Measurements from ENCODE around the gene RBM33. TPM values are rescaled to one million over a fixed set of nuclear protein-coding genes. Genes with fewer than 3 reads are reported as not detected.

The RBM33 gene
- total and polyA plus RNA-seq, 10 of the 15 experiments (the other 5 are each of a cell fraction or from before 2014, with no cell fraction given): 4.7 to 67.2 (median 24.3) TPM

DNA sequence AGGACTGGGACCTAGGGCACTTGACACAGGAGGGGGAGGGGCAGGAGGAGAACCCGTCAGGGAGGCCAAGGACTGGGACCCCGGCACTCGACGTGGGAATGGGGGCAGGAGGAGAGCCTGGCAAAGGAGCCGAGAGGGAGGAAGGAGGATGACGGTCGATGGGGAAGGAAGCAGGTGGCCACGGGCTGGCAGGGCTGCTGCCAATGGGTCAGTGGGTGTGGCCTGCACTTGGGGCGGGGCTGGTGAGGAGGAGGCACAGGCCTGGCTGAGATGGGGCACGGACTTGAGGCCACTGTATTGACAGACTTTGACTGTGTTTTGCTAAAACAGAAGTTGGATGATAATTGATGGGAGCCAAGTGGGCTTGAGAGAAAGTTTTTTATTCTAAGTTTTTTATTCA lies 68.9 kb downstream of the RBM33 start:
- BruUV-seq (replicated peaks): no TSS peak
- Histone ChIP-seq H3K79me2 (ENCODE audit: control insufficient read depth, insufficient read depth, low read length) (peaks cover 11% of the 10 kb centered on the region), H3K27ac (ENCODE audit: control insufficient read depth, insufficient read depth) (no peak overlapping the region), H4K20me1 (ENCODE audit: control insufficient read depth, insufficient read depth) (no peaks in the 10 kb centered on the region; the same call in 1 of the 2 replicates), H3K4me2 (ENCODE audit: control insufficient read depth, insufficient read depth) (no peak overlapping the region), H3K4me1 (ENCODE audit: control insufficient read depth, insufficient read depth, low read length) (peaks cover 6% of the 10 kb centered on the region), H3K9ac (ENCODE audit: control insufficient read depth, insufficient read depth, low read length) (no peak overlapping the region), H3K27me3 (replicated peaks in 1 of 2; ENCODE audit: control insufficient read depth in 2 of 2, insufficient read depth in 2 of 2, low read length in 1 of 2) (no peaks in the 10 kb centered on the region), H3K4me3 (no peak overlapping the region), H2AFZ (ENCODE audit: control insufficient read depth, low read depth, low read length) (no peak overlapping the region), H3K36me3 (ENCODE audit: control insufficient read depth in 2 of 2, insufficient read depth in 2 of 2, low read length in 1 of 2) (peaks cover 21 to 53% of the 10 kb centered on the region in 2 experiments), H3K9me3 (replicated peaks; ENCODE audit: control insufficient read depth, insufficient read depth, low read length) (no peaks in the 10 kb centered on the region)
- CTCF ChIA-PET: no interaction called here
- RAD21 ChIA-PET (ENCODE audit: unreplicated experiment): no interaction called here
- no peak for FAIRE-seq
- intact Hi-C loops (cut with micrococcal nuclease; ENCODE audit: unreplicated experiment): no loop called here
- POLR2A ChIA-PET: no interaction called here
- WGBS (ENCODE audit: insufficient coverage, insufficient replicate concordance, low lambda C conversion rate, missing lambda C conversion rate): 66% methylated on average over 9 of the region's 10 CpGs
- ATAC-seq: peak; percentile 51; the same call in 2 of the 3 replicates
- DNase-seq (ENCODE audit: low read depth, low spot score): no peak
- in situ Hi-C loops (cut with MboI): no loop called here
- SMC1A ChIA-PET (ENCODE audit: uncharacterized antibody, unreplicated experiment): interaction anchor here (1.4 to 2.6 kb wide), 2 partner anchors 7 to 9 kb away, joined by 3 to 10 read pairs; no protein-coding TSS in a partner anchor
- TF ChIP-seq, protein P1, sequence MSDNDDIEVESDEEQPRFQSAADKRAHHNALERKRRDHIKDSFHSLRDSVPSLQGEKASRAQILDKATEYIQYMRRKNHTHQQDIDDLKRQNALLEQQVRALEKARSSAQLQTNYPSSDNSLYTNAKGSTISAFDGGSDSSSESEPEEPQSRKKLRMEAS (IDR thresholded peaks at IDR 0.05; ENCODE audit: low read depth, low read length): no peak
- no peak for TF ChIP-seq ZBED1 (IDR thresholded peaks at IDR 0.05; ENCODE audit: borderline replicate concordance)
- TF ChIP-seq ETV6 (conservative IDR thresholded peaks at IDR 0.05 in 1 of 2, IDR thresholded peaks at IDR 0.05 in 1 of 2; ENCODE audit: borderline replicate concordance in 1 of 2, low read depth in 1 of 2): no peak
- TF ChIP-seq NR2C1 (IDR thresholded peaks at IDR 0.05): no peak
- TF ChIP-seq FOXK2 (IDR thresholded peaks at IDR 0.05): no peak
- TF ChIP-seq ZNF687 (IDR thresholded peaks at IDR 0.05): no peak
- TF ChIP-seq E2F8 (IDR thresholded peaks at IDR 0.05; ENCODE audit: low read depth, partially characterized antibody): no peak
- no peak for TF ChIP-seq BCL11A (IDR thresholded peaks at IDR 0.05; ENCODE audit: low read depth, low read length)
- no peak for TF ChIP-seq PAX8 (IDR thresholded peaks at IDR 0.05)
- no peak for TF ChIP-seq IKZF1 (conservative IDR thresholded peaks at IDR 0.05)
- no peak for TF ChIP-seq NFYA (IDR thresholded peaks at IDR 0.05; ENCODE audit: borderline replicate concordance, low read depth, low read length)
- TF ChIP-seq SUPT20H (IDR thresholded peaks at IDR 0.05; ENCODE audit: borderline replicate concordance, control insufficient read depth, low read depth, low read length): no peak
- no peak for TF ChIP-seq MYC (IDR thresholded peaks at IDR 0.05; ENCODE audit: insufficient read depth, insufficient read length, insufficient replicate concordance, low read length, severe bottlenecking)
